ENCODE results near the gene CT55.
"Not testable (repeated sequence)": the region's sequence is repeated elsewhere in the genome, so short reads cannot be mapped to it uniquely, and the experiment has no call there.

Gene CT55, protein sequence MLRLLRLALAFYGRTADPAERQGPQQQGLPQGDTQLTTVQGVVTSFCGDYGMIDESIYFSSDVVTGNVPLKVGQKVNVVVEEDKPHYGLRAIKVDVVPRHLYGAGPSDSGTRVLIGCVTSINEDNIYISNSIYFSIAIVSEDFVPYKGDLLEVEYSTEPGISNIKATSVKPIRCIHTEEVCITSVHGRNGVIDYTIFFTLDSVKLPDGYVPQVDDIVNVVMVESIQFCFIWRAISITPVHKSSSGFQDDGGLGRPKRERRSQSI

GRCh38 chrX:135170877-135171519 lies at the start of gene CT55:
Gene CT55 (minus strand): TSS chrX:135171398. CDS start chrX:135171171, 227 bp downstream.
- no peak for TF ChIP-seq CTCF (IDR thresholded peaks at IDR 0.05; ENCODE audit: insufficient read depth, low read length, missing control alignments)
- H3K4me3 ChIP-seq (ENCODE audit: low read depth, low read length): no peak within 1 kb of the TSS
- CTCF ChIA-PET: no interaction called here
- POLR2A ChIA-PET: no interaction called here
- no peak for DNase-seq (ENCODE audit: low read depth, low spot score)

DNA sequence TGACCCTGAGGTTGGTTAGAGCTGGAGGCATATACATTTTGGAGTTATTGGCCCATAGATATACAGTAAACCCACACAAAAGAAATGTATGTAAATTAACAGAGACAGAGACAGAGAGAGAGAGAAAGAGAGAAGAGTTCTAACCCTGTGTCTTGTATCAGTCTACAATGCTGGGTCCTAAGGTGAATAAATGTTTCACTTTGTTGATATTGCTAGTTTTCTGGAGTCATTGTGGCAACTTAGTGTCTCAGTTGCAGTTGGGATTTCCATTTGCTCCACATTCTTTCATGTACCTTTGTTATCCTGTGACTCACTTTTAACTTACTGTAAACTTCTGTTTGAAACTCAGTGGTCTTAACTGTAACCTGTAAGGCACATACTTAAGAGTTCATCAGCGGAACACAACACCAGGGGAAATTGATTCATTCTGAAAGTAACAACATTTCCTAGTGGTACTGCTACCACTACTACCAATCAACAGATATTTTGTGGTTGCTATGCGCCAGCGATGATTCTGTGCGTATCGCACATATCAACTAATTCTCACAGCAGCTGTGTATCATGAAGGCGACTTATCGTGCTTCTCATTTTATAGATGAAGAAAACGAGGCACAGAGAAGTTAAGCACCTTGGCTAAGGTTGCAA lies 42.1 kb upstream of the CT55 start:
- TF ChIP-seq CTCF (IDR thresholded peaks at IDR 0.05; ENCODE audit: insufficient read depth, low read length, missing control alignments): no peak
- POLR2A ChIA-PET: no interaction called here
- CTCF ChIA-PET: no interaction called here
- DNase-seq (ENCODE audit: low read depth, low spot score): no peak
- no peak overlapping the region for H3K4me3 ChIP-seq (ENCODE audit: low read depth, low read length)

GRCh38 chrX:135206427-135206826 lies 35.2 kb upstream of the CT55 start:
- H3K4me3 ChIP-seq (ENCODE audit: low read depth, low read length); POLR2A ChIA-PET; DNase-seq (ENCODE audit: low read depth, low spot score): not testable (repeated sequence)
- CTCF ChIA-PET: interaction anchor here (1.3 kb wide), 1 partner anchor 241 kb away, joined by 4 read pairs; no protein-coding TSS in a partner anchor

- H3K4me3 ChIP-seq (ENCODE audit: low read depth, low read length): no peak overlapping the region
- DNase-seq (ENCODE audit: low read depth, low spot score): no peak
- ChIA-PET POLR2A (no interaction called here), CTCF (no interaction called here)
- TF ChIP-seq CTCF (IDR thresholded peaks at IDR 0.05; ENCODE audit: insufficient read depth, low read length, missing control alignments): no peak
Measured at GRCh38 chrX:135200297-135200696, 29.1 kb upstream of the CT55 start.

DNA sequence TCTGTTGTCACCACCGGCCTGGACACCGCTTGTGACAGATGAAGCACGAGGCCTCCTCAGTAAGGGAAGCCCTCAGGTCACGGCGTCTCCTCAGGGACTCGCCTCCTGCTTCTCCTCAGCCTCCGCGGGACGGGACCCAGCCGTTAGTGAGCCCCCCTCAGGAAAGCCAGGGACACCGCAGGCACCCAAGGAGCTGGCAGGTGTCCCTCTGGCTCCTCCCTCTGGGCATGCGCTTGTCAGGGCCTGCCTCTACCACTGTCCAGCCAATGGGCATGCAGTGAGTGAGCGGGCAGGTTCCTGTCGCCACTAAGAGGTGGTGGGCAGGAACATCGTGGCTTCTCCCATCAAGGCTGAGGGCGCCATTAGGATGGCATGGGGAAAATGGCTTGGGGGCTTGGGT lies 23.5 kb upstream of the CT55 start:
- POLR2A ChIA-PET: no interaction called here
- DNase-seq (ENCODE audit: low read depth, low spot score): no peak
- no peak overlapping the region for H3K4me3 ChIP-seq (ENCODE audit: low read depth, low read length)
- TF ChIP-seq CTCF (IDR thresholded peaks at IDR 0.05; ENCODE audit: insufficient read depth, low read length, missing control alignments): no peak
- CTCF ChIA-PET: no interaction called here

DNA sequence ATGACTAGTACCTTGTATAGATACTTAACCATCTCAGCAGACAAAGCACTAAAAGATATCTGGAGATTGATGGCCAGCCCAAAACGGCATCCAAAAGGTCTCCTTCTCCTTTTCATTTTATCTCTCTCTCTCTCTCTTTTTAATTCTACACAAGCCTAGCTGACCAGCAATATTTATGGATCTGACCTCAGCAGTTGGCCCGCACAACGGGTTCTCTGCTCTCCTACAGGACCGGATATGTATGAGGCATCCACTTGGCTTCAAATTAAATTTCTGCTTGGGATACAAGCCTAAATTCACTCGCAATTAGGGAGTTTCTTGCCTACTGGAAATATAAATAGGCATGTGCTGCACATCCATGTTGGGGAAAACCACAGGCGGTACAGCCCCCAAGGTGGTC lies 22.5 kb upstream of the CT55 start:
- TF ChIP-seq CTCF (IDR thresholded peaks at IDR 0.05; ENCODE audit: insufficient read depth, low read length, missing control alignments): no peak
- CTCF ChIA-PET: no interaction called here
- H3K4me3 ChIP-seq (ENCODE audit: low read depth, low read length): no peak overlapping the region
- no peak for DNase-seq (ENCODE audit: low read depth, low spot score)
- POLR2A ChIA-PET: no interaction called here
